ENCODE data around the gene KLHDC8B.

The KLHDC8B gene

GRCh38 chr3:49222002-49222401 is 50.6 kb downstream of the KLHDC8B start:
- H3K36me3 Mint-ChIP-seq = peaks cover 1% of the 10 kb centered on the region
- ATAC-seq (ENCODE audit: low read depth) (no peak), DNase-seq (ENCODE audit: low spot score in 2 of 2) (no peak)
- H3K4me3 Mint-ChIP-seq = no peak overlapping the region
- peaks cover 8% of the 10 kb centered on the region for H3K9me3 Mint-ChIP-seq
- H3K27ac Mint-ChIP-seq = no peak overlapping the region
- H3K27me3 Mint-ChIP-seq = peaks cover 11% of the 10 kb centered on the region
- H3K4me1 Mint-ChIP-seq = no peaks in the 10 kb centered on the region
